AG04450 (cell line): Measurements from ENCODE around the gene ISL2. TPM values are rescaled to one million over a fixed set of nuclear protein-coding genes. Genes with fewer than 3 reads are reported as not detected.

Experiments used
- CTCF ChIA-PET: fragments of 300-600, 350-600 bp; formaldehyde crosslinking; extraction: SDS; loops from one replicate; lab custom pipeline; 2022; ENCODE audit warnings: antibody characterized with exemption, inconsistent platforms; lab: Charles Lee
- POLR2A ChIA-PET: fragments of 350-600 bp; formaldehyde crosslinking; extraction: SDS; loops from one replicate; lab custom pipeline; 2021; ENCODE audit warnings: antibody characterized with exemption, inconsistent platforms; lab: Yijun Ruan, JAX
- DNase-seq: peaks from one replicate; pipeline ENCODE4 v3.0.0-alpha.2; 2011; ENCODE audit warnings: low read depth, low spot score
- H3K27ac ChIP-seq: one replicate; pipeline ENCODE4 v1.5.1; 2012; ENCODE audit warnings: low read depth, low read length, control low read depth
- H3K27me3 ChIP-seq: one replicate; pipeline ENCODE4 v1.6.0; 2012; ENCODE audit warnings: low read length; ENCODE audit not compliant: control insufficient read depth, insufficient read depth
- H3K4me3 ChIP-seq: 2 replicates; pipeline ENCODE4 v1.5.1; 2011; ENCODE audit warnings: mild to moderate bottlenecking, low read depth, low read length, control low read depth
- H3K9me3 ChIP-seq: 2 replicates; pipeline ENCODE4 v1.5.1; 2012; ENCODE audit warnings: low read length; ENCODE audit not compliant: control insufficient read depth, insufficient read depth
- polyA plus RNA-seq: library from polyadenylated mRNA; depleted of rRNA; stranded (reverse); fragments of >200 nt; gene quantifications from 2 replicates; pipeline ENCODE4 v1.2.3, GENCODE V29; 2011
- TF ChIP-seq, protein P1 (sequence below): IDR thresholded peaks from 2 replicates; pipeline ENCODE4 v1.5.1; 2011; ENCODE audit warnings: low read depth, low read length, control low read depth, inconsistent platforms

Gene ISL2
- polyA plus RNA-seq, 1 experiment: 0.83 TPM

- H3K27me3 ChIP-seq: peaks cover 58% of the 10 kb centered on the region
- ChIA-PET CTCF (no interaction called here), POLR2A (interaction anchor here (2.0 kb wide), 1 partner anchor 9 kb away, joined by 10 read pairs; no protein-coding TSS in a partner anchor)
Observed at GRCh38 chr15:76337696-76338485, 1.3 kb downstream of the ISL2 start.

DNA sequence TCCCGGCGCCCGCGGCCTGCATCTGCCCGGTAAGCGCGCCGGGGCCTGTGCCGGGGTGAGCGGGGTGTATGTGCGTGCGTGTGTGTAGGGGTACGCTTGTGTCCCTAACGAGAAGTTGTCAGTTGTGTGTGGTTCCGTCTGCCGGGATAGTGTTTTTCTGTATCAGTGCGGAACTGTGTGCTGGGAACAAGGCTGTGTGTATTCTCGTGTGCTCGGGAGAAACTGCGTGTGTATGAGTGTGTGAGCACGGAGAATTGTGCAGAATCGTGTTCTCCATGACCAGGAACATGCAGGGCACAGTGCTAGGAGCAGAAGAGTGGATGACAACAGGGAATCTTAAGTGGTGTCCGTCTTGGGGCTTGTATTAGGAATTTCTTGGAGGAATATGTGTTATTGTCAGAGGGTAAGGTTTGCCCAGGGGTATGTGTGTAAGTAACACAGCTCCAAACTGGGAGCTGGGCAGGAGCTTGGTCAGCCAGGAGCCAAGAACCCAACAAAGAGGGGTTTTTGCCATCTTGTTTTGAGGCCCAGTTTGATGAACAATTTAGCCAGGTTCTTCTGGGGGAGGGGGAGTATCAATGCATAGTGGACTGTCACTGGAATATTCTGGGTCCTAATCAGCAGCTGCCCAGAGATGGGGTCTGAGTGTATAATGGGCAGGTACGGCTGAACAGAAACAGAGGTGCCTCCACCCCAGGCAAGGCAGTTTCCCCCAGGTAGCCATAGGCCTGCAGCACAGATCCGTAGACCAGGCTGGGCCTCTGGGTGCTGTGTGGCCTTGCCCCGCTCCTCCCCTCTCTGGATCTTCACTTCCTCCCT is 2.1 kb downstream of the ISL2 start:
- H3K9me3 ChIP-seq: peaks cover 27% of the 10 kb centered on the region
- CTCF ChIA-PET: interaction anchor here (0.6 kb wide), 1 partner anchor 31 kb away, joined by 4 read pairs; no protein-coding TSS in a partner anchor
- POLR2A ChIA-PET: no interaction called here
- no peak for DNase-seq
- H3K4me3 ChIP-seq: peak overlapping the region; percentile 48
- H3K27ac ChIP-seq: no peak overlapping the region
- TF ChIP-seq, protein P1, sequence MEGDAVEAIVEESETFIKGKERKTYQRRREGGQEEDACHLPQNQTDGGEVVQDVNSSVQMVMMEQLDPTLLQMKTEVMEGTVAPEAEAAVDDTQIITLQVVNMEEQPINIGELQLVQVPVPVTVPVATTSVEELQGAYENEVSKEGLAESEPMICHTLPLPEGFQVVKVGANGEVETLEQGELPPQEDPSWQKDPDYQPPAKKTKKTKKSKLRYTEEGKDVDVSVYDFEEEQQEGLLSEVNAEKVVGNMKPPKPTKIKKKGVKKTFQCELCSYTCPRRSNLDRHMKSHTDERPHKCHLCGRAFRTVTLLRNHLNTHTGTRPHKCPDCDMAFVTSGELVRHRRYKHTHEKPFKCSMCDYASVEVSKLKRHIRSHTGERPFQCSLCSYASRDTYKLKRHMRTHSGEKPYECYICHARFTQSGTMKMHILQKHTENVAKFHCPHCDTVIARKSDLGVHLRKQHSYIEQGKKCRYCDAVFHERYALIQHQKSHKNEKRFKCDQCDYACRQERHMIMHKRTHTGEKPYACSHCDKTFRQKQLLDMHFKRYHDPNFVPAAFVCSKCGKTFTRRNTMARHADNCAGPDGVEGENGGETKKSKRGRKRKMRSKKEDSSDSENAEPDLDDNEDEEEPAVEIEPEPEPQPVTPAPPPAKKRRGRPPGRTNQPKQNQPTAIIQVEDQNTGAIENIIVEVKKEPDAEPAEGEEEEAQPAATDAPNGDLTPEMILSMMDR: no peak
- H3K27me3 ChIP-seq: peaks cover 63% of the 10 kb centered on the region

More at GRCh38 chr15:76337696-76338485, 1.3 kb downstream of the ISL2 start:
- no peak for DNase-seq
- Histone ChIP-seq H3K27ac (no peak overlapping the region), H3K9me3 (peaks cover 27% of the 10 kb centered on the region), H3K4me3 (peak overlapping the region; percentile 63)
- TF ChIP-seq, protein P1: no peak

DNA sequence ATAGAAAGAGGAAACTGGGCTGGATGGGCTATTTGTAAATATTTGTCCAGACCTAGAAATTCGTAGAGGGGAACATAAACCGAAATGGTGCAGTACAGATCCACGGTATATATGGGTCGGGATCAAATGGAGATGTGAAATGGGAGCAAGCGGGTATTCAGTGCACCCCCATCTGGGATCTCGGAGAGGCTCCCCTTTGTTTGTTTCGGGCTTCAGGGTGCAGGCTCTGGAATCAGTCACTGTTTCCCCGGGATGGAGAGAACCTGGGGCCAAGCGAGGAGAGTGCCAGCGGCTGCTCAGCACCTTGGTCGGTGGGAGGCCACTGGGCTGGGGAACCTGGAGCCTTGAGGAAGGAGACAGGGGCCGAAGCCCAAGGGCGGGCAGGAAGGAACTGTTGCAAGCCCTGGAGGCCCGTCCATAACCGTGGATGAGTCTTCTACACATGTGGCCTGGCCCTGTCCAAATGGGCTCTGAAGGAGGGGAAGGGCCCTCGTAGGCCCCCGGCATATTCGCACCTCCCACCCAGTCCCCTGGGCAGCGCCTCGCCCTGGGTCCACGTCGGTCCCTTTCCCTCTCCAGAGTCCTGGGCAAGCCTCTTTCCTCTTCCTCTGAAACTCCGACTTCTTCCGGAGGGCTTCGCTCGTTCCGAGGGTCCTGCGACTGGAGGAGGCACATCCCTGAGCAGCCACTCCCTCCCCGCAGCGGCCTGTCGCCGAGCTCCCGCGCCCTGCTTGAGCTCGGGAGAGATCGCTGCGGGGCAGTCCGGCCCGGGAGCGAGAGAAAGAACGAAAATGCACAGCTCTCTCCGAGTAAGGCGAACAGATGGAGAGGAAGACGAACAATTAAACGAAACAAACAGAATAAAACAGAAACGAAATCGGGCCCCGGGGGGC is 3.0 kb downstream of the ISL2 start:
- ChIA-PET POLR2A (interaction anchor here (0.6 kb wide), 2 partner anchors 359 to 508 kb away, joined by 7 to 11 read pairs; no protein-coding TSS in a partner anchor), CTCF (interaction anchor here (0.6 kb wide), 1 partner anchor 30 kb away, joined by 4 read pairs; no protein-coding TSS in a partner anchor)
- TF ChIP-seq, protein P1: no peak
- Histone ChIP-seq H3K9me3 (peaks cover 27% of the 10 kb centered on the region), H3K27me3 (peaks cover 68% of the 10 kb centered on the region), H3K27ac (no peak overlapping the region), H3K4me3 (peak overlapping the region; percentile 3; the same call in 1 of the 2 replicates)
- DNase-seq: no peak

- ChIA-PET CTCF (no interaction called here), POLR2A (interaction anchor here (0.6 kb wide), 2 partner anchors 358 to 507 kb away, joined by 7 to 11 read pairs; no protein-coding TSS in a partner anchor)
- DNase-seq: no peak
- H3K9me3 ChIP-seq: peaks cover 27% of the 10 kb centered on the region
- TF ChIP-seq, protein P1: no peak
- peak overlapping the region; percentile 2; the same call in 1 of the 2 replicates for H3K4me3 ChIP-seq
- H3K27me3 ChIP-seq: peaks cover 67% of the 10 kb centered on the region
- no peak overlapping the region for H3K27ac ChIP-seq
Observed at GRCh38 chr15:76340198-76340802, 3.7 kb downstream of the ISL2 start.
